Fibroblast of pulmonary artery (primary cell): ENCODE results near the gene TUT1.
A peak's percentile ranks its signal among the peaks of the same experiment; 100 is the strongest.
"Not testable (repeated sequence)": the region's sequence is repeated elsewhere in the genome, so short reads cannot be mapped to it uniquely, and the experiment has no call there.

Experiments used
- DNase-seq: peaks from one replicate; pipeline ENCODE4 v3.0.0-alpha.2; 2010; ENCODE audit warnings: low read depth
- H3K4me3 ChIP-seq: replicated peaks from 2 replicates; pipeline ENCODE4 v1.5.1; 2011; ENCODE audit warnings: low read depth, mild to moderate bottlenecking, control low read depth, low read length, moderate library complexity
- TF ChIP-seq, protein P1 (sequence below): IDR thresholded peaks from 2 replicates; pipeline ENCODE4 v1.5.1; 2011; ENCODE audit warnings: mild to moderate bottlenecking, control low read depth, low read length, inconsistent platforms; ENCODE audit errors: missing control alignments

Gene TUT1

DNA sequence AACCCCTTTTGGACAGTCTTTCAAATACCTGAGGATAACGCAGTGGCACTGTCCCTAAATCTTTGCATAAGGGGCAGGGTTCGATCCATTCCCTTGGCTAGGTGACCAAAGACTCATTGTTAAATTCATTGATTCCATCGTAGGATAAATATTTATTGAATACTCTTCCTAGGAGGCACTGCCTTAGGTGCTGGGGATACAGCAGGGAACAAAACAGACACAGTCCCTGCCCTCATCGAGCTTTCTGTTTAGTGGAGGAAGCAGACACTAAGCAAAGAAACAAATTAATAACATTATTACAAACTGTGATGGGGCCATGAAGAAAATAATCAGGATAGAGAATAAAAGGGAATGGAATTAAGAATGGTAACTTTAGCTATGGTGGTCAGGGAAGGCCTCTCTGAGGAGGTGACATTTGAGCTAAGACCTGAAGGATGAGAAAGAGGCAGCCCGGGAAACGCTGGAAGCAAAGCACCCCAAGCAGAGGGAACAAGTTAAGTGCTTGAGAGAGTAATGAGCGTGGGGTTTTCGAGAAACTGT is 29.8 kb upstream of the TUT1 start:
- DNase-seq: no peak
- peak overlapping the region; percentile 75 for H3K4me3 ChIP-seq
- TF ChIP-seq, protein P1, sequence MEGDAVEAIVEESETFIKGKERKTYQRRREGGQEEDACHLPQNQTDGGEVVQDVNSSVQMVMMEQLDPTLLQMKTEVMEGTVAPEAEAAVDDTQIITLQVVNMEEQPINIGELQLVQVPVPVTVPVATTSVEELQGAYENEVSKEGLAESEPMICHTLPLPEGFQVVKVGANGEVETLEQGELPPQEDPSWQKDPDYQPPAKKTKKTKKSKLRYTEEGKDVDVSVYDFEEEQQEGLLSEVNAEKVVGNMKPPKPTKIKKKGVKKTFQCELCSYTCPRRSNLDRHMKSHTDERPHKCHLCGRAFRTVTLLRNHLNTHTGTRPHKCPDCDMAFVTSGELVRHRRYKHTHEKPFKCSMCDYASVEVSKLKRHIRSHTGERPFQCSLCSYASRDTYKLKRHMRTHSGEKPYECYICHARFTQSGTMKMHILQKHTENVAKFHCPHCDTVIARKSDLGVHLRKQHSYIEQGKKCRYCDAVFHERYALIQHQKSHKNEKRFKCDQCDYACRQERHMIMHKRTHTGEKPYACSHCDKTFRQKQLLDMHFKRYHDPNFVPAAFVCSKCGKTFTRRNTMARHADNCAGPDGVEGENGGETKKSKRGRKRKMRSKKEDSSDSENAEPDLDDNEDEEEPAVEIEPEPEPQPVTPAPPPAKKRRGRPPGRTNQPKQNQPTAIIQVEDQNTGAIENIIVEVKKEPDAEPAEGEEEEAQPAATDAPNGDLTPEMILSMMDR: no peak

GRCh38 chr11:62616957-62617356 is 25.6 kb upstream of the TUT1 start:
- not testable (repeated sequence) for DNase-seq, H3K4me3 ChIP-seq

DNA sequence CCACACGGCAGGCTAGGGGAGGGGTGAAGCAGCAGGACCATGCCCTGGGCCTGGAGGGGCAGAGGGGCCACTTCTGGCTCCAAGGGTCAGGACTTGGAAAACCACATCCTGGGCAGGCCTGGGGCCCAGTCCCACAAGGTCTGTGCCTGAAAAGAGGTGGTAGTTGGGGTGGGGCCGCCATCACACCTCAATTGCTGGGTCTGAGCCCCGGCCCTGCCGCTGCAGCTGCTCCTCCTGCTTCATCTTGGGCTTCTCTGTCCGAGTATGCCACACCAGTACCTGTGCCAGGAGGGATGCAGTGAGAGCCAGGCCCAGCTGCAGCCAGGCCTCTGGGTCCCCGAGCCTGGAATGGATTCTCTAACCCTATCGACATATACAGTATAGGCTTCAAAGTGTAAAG is 24.2 kb upstream of the TUT1 start:
- H3K4me3 ChIP-seq: no peak overlapping the region
- TF ChIP-seq, protein P1: no peak
- DNase-seq: no peak

DNA sequence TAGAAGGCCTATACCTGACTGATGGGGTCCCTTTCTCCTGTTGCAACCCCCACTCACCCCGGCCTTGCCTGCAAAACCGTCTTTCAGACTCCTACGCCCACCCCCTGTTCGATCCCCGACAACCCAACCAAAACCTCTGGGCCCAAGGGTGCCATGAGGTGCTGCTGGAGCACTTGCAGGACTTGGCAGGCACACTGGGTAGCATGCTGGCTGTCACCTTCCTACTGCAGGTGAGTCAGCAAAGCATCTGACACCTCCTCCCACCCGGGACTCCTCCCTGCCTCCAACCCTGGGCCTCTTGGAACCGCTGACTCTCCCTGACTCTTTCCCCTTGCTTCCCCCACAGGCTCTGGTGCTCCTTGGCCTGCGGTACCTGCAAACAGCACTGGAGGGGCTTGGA is 23.0 kb upstream of the TUT1 start:
- no peak for DNase-seq
- H3K4me3 ChIP-seq: no peak overlapping the region
- TF ChIP-seq, protein P1: no peak

- DNase-seq: no peak
- TF ChIP-seq, protein P1: no peak
- no peak overlapping the region for H3K4me3 ChIP-seq
Measured at GRCh38 chr11:62613291-62613778, 22.0 kb upstream of the TUT1 start.

GRCh38 chr11:62612366-62613290 is 21.3 kb upstream of the TUT1 start, which contains the start of the genes EML3 and ROM1:
Gene EML3 (minus strand): TSS chr11:62612775. CDS start chr11:62612457, 318 bp downstream.
Gene ROM1 (plus strand): TSS chr11:62613257. CDS start chr11:62613282, 25 bp downstream.
- TF ChIP-seq, protein P1: peak; percentile 39
- peak within 1 kb of the TSS; percentile 88 for H3K4me3 ChIP-seq
- peak; percentile 88 for DNase-seq

DNA sequence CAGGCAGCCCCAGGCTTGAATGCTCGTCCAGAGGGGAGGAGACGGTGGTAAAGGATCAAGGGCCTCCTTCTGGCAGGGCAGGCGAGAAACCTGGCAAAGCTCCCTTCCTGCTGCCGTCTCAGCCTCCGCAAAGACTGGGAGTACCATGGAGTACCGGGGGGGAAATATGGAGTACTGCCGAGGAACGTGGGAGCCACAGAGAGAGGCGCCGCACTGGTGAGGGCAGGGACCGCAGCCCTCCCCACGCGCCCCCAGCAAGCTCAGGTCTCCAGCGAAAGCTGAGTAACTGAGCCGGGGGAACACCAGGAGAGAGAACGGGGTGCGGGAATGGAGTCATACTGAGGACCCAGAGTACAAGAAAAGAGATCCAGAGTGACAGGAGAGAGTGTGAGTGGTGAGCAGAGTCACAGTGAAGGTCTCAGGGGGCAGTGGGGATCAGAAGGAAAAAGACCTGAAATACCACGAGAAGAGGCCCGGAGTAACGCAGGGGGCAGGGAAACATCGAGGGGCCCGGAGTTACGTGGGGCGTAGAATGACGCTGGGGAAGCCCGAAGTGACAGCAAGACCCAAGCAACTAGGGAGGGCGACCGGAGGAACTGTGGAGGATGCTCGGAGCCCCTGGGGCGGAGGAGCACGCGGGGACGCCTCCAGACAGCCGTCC is 20.5 kb upstream of the TUT1 start:
- TF ChIP-seq, protein P1: peak; percentile 2
- H3K4me3 ChIP-seq: peak overlapping the region; percentile 88
- peak; percentile 83 for DNase-seq
